ENCODE measurements around the gene WDR73.

WDR73 gene

GRCh38 chr15:84671211-84671610 is 17.1 kb upstream of the WDR73 start:
- peaks cover 14 to 86% of the 10 kb centered on the region in 2 donors for H3K36me3 ChIP-seq (replicated peaks in 1 of 2; ENCODE audit: control insufficient read depth in 2 of 2, insufficient read depth in 2 of 2, low read length in 2 of 2)
- H3K23ac ChIP-seq (ENCODE audit: low read depth, low read length, poor library complexity) = no peak overlapping the region
- no peak overlapping the region for H3K14ac ChIP-seq (ENCODE audit: low read length)
- H2BK15ac ChIP-seq (ENCODE audit: low read length) = no peak overlapping the region
- no peaks in the 10 kb centered on the region for H3K9me3 ChIP-seq (replicated peaks in 1 of 2; ENCODE audit: control insufficient read depth in 2 of 2, insufficient read depth in 1 of 2, low read depth in 1 of 2, low read length in 2 of 2)
- no peak overlapping the region for H2BK120ac ChIP-seq (ENCODE audit: low read depth, low read length)
- H3K9ac ChIP-seq (ENCODE audit: low read depth, low read length, poor library complexity) = no peak overlapping the region
- H4K8ac ChIP-seq (ENCODE audit: low read depth, low read length) = no peak overlapping the region
- no peak overlapping the region for H2BK5ac ChIP-seq (ENCODE audit: low read length)
- H3K4me3 ChIP-seq (ENCODE audit: low read length in 2 of 2) = no peak overlapping the region
- no peak overlapping the region for H2AK5ac ChIP-seq (ENCODE audit: low read depth, low read length)
- no peak overlapping the region for H4K91ac ChIP-seq (ENCODE audit: low read depth, low read length, poor library complexity)
- no peaks in the 10 kb centered on the region for H3K4me1 ChIP-seq (ENCODE audit: control insufficient read depth in 2 of 2, insufficient read depth in 1 of 2, low read depth in 1 of 2, low read length in 2 of 2)
- H3K27ac ChIP-seq (replicated peaks; ENCODE audit: low read length) = no peak overlapping the region
- no peak for DNase-seq (ENCODE audit: low spot score)
- no peaks in the 10 kb centered on the region for H3K27me3 ChIP-seq (ENCODE audit: control insufficient read depth in 3 of 3, insufficient read depth in 3 of 3, low read depth in 1 of 3, low read length in 3 of 3)
- no peaks in the 10 kb centered on the region for H3K79me1 ChIP-seq (ENCODE audit: low read depth, low read length)
- H3K4ac ChIP-seq (ENCODE audit: low read length) = no peak overlapping the region
- no peak overlapping the region for H2AFZ ChIP-seq (ENCODE audit: low read length)
- H3K18ac ChIP-seq (ENCODE audit: low read length) = no peak overlapping the region
- H3K4me2 ChIP-seq (ENCODE audit: insufficient read depth, low read length, poor library complexity, severe bottlenecking) = no peak overlapping the region
- no peak overlapping the region for H2BK12ac ChIP-seq (ENCODE audit: low read length)

- Histone ChIP-seq H2BK12ac (ENCODE audit: low read length) (no peak overlapping the region), H2AK5ac (ENCODE audit: low read depth, low read length) (no peak overlapping the region), H3K79me1 (ENCODE audit: low read depth, low read length) (no peaks in the 10 kb centered on the region), H3K4me2 (ENCODE audit: insufficient read depth, low read length, poor library complexity, severe bottlenecking) (no peak overlapping the region), H2BK120ac (ENCODE audit: low read depth, low read length) (no peak overlapping the region), H2AFZ (ENCODE audit: low read length) (no peak overlapping the region), H3K4me1 (ENCODE audit: control insufficient read depth in 2 of 2, insufficient read depth in 1 of 2, low read depth in 1 of 2, low read length in 2 of 2) (no peaks in the 10 kb centered on the region), H3K18ac (ENCODE audit: low read length) (no peak overlapping the region), H4K8ac (ENCODE audit: low read depth, low read length) (no peak overlapping the region), H3K27ac (replicated peaks; ENCODE audit: low read length) (no peak overlapping the region), H3K14ac (ENCODE audit: low read length) (no peak overlapping the region), H4K91ac (ENCODE audit: low read depth, low read length, poor library complexity) (no peak overlapping the region), H2BK5ac (ENCODE audit: low read length) (no peak overlapping the region), H3K23ac (ENCODE audit: low read depth, low read length, poor library complexity) (no peak overlapping the region), H2BK15ac (ENCODE audit: low read length) (no peak overlapping the region), H3K4me3 (ENCODE audit: low read length in 2 of 2) (no peak overlapping the region), H3K27me3 (ENCODE audit: control insufficient read depth in 3 of 3, insufficient read depth in 3 of 3, low read depth in 1 of 3, low read length in 3 of 3) (no peaks in the 10 kb centered on the region), H3K36me3 (replicated peaks in 1 of 2; ENCODE audit: control insufficient read depth in 2 of 2, insufficient read depth in 2 of 2, low read length in 2 of 2) (peaks cover 20 to 89% of the 10 kb centered on the region in 2 donors), H3K9ac (ENCODE audit: low read depth, low read length, poor library complexity) (no peak overlapping the region), H3K9me3 (replicated peaks in 1 of 2; ENCODE audit: control insufficient read depth in 2 of 2, insufficient read depth in 1 of 2, low read depth in 1 of 2, low read length in 2 of 2) (no peaks in the 10 kb centered on the region), H3K4ac (ENCODE audit: low read length) (no peak overlapping the region)
- DNase-seq (ENCODE audit: low spot score) = no peak
- WGBS, 2 donors (ENCODE audit: extremely low coverage in 2 of 2, insufficient read length in 2 of 2, insufficient replicate concordance in 1 of 2) = no CpG with 5 or more reads among the region's 8 CpGs
Measured at GRCh38 chr15:84669726-84670125, 15.6 kb upstream of the WDR73 start.

DNA sequence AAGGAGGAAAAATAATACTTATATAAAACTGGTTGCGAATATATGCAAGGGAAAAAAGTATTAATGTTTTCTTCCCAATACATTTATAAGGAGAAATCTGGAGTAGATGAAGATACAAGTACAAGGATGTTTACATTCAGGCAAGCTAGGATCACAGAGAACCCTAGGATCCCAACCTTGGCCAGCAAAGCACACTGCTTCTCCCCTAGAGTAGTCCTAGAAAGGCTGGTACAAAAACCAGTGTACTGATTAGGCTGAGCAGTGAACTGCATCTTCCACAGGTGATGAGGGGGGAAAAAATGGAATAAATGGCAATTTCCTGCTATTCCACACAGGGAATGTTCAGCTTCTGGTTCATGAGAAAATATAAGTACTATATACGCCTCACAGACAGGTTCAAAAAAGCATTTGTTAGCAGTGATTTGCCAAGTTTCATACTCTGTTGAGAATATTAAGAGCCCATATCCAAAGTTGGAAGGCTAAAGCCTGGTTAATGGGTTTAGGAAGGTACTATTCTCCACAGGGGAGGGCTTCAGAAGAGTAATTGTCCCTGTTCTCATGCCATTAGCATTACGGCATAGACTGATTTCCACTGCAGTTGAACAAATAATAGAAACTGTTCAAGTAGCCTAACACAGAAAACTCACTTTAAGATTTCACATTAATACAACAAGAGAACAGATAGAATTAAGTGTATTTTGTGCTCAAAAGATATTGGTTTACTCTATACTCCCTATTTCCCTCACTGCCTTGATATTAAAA is 14.3 kb upstream of the WDR73 start:
- Histone ChIP-seq H3K27me3 (ENCODE audit: control insufficient read depth in 3 of 3, insufficient read depth in 3 of 3, low read depth in 1 of 3, low read length in 3 of 3) (no peaks in the 10 kb centered on the region), H3K4me3 (ENCODE audit: low read length in 2 of 2) (no peak overlapping the region), H3K18ac (ENCODE audit: low read length) (no peak overlapping the region), H2BK12ac (ENCODE audit: low read length) (no peak overlapping the region), H2BK120ac (ENCODE audit: low read depth, low read length) (no peak overlapping the region), H3K79me1 (ENCODE audit: low read depth, low read length) (no peaks in the 10 kb centered on the region), H2AFZ (ENCODE audit: low read length) (no peak overlapping the region), H3K4ac (ENCODE audit: low read length) (no peak overlapping the region), H3K14ac (ENCODE audit: low read length) (no peak overlapping the region), H4K8ac (ENCODE audit: low read depth, low read length) (no peak overlapping the region), H2AK5ac (ENCODE audit: low read depth, low read length) (no peak overlapping the region), H3K27ac (replicated peaks; ENCODE audit: low read length) (no peak overlapping the region), H4K91ac (ENCODE audit: low read depth, low read length, poor library complexity) (no peak overlapping the region), H2BK15ac (ENCODE audit: low read length) (no peak overlapping the region), H3K4me2 (ENCODE audit: insufficient read depth, low read length, poor library complexity, severe bottlenecking) (no peak overlapping the region), H3K23ac (ENCODE audit: low read depth, low read length, poor library complexity) (no peak overlapping the region), H3K36me3 (replicated peaks in 1 of 2; ENCODE audit: control insufficient read depth in 2 of 2, insufficient read depth in 2 of 2, low read length in 2 of 2) (peaks cover 17 to 84% of the 10 kb centered on the region in 2 donors), H2BK5ac (ENCODE audit: low read length) (no peak overlapping the region), H3K9me3 (replicated peaks in 1 of 2; ENCODE audit: control insufficient read depth in 2 of 2, insufficient read depth in 1 of 2, low read depth in 1 of 2, low read length in 2 of 2) (no peaks in the 10 kb centered on the region), H3K4me1 (ENCODE audit: control insufficient read depth in 2 of 2, insufficient read depth in 1 of 2, low read depth in 1 of 2, low read length in 2 of 2) (no peaks in the 10 kb centered on the region), H3K9ac (ENCODE audit: low read depth, low read length, poor library complexity) (no peak overlapping the region)
- DNase-seq (ENCODE audit: low spot score) = no peak
- WGBS, 2 donors (ENCODE audit: extremely low coverage in 2 of 2, insufficient read length in 2 of 2, insufficient replicate concordance in 1 of 2) = no CpG with 5 or more reads among the region's 3 CpGs

DNA sequence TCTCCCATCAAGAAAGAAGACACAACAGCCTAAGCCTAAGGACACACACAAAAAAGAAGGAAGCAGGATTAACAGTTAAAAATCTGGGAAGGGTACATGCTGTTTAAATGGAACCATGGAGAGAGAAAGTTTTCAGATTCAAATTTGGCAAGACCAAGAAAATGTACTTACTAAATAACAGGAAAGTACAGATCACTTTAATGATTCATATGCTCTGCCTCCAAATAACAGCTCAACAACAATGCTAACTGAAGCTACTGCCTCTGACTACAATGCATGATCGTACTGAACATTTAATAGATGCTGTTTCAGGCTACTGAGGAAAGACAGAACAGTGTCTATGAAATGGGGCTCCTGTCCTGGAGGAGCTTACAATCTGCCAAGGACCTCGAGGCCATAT is 12.3 kb upstream of the WDR73 start:
- Histone ChIP-seq H4K8ac (ENCODE audit: low read depth, low read length) (no peak overlapping the region), H2BK120ac (ENCODE audit: low read depth, low read length) (no peak overlapping the region), H3K4ac (ENCODE audit: low read length) (no peak overlapping the region), H3K4me2 (ENCODE audit: insufficient read depth, low read length, poor library complexity, severe bottlenecking) (no peak overlapping the region), H4K91ac (ENCODE audit: low read depth, low read length, poor library complexity) (no peak overlapping the region), H3K27ac (replicated peaks; ENCODE audit: low read length) (no peak overlapping the region), H2BK15ac (ENCODE audit: low read length) (no peak overlapping the region), H3K9ac (ENCODE audit: low read depth, low read length, poor library complexity) (no peak overlapping the region), H3K27me3 (ENCODE audit: control insufficient read depth in 3 of 3, insufficient read depth in 3 of 3, low read depth in 1 of 3, low read length in 3 of 3) (no peaks in the 10 kb centered on the region), H3K4me3 (ENCODE audit: low read length in 2 of 2) (no peak overlapping the region), H3K23ac (ENCODE audit: low read depth, low read length, poor library complexity) (no peak overlapping the region), H3K79me1 (ENCODE audit: low read depth, low read length) (no peaks in the 10 kb centered on the region), H2BK5ac (ENCODE audit: low read length) (no peak overlapping the region), H2AFZ (ENCODE audit: low read length) (no peak overlapping the region), H3K18ac (ENCODE audit: low read length) (no peak overlapping the region), H2BK12ac (ENCODE audit: low read length) (no peak overlapping the region), H2AK5ac (ENCODE audit: low read depth, low read length) (no peak overlapping the region), H3K9me3 (replicated peaks in 1 of 2; ENCODE audit: control insufficient read depth in 2 of 2, insufficient read depth in 1 of 2, low read depth in 1 of 2, low read length in 2 of 2) (no peaks in the 10 kb centered on the region), H3K36me3 (replicated peaks in 1 of 2; ENCODE audit: control insufficient read depth in 2 of 2, insufficient read depth in 2 of 2, low read length in 2 of 2) (peaks cover 16 to 83% of the 10 kb centered on the region in 2 donors), H3K14ac (ENCODE audit: low read length) (no peak overlapping the region), H3K4me1 (ENCODE audit: control insufficient read depth in 2 of 2, insufficient read depth in 1 of 2, low read depth in 1 of 2, low read length in 2 of 2) (no peaks in the 10 kb centered on the region)
- no CpG with 5 or more reads among the region's 2 CpGs for WGBS, 2 donors (ENCODE audit: extremely low coverage in 2 of 2, insufficient read length in 2 of 2, insufficient replicate concordance in 1 of 2)
- no peak for DNase-seq (ENCODE audit: low spot score)

Measured in neuronal stem cell (in vitro differentiated cells).